KMS-11 (cell line): ENCODE data around the gene PLOD3.

Experiments
- H2AFZ ChIP-seq: fragments of 200-600 bp; sonication (generic); 2 replicates; pipeline ENCODE4 v1.6.1; 2016; ENCODE audit warnings: antibody characterized with exemption, mixed run types, low read depth
- H3K27ac ChIP-seq: fragments of 200-600 bp; sonication (generic); 2 replicates; pipeline ENCODE4 v1.6.1; 2016; ENCODE audit warnings: mild to moderate bottlenecking, mixed run types
- H3K27me3 ChIP-seq: fragments of 200-600 bp; sonication (generic); 2 replicates; pipeline ENCODE4 v1.6.1; 2017; ENCODE audit warnings: mild to moderate bottlenecking, low read depth, mixed run types, moderate library complexity; ENCODE audit not compliant: insufficient read depth
- H3K36me3 ChIP-seq: fragments of 200-600 bp; sonication (generic); 2 replicates; pipeline ENCODE4 v1.6.1; 2017; ENCODE audit warnings: mild to moderate bottlenecking, mixed run types; ENCODE audit not compliant: insufficient read depth
- H3K4me1 ChIP-seq: fragments of 200-600 bp; sonication (generic); 2 replicates; pipeline ENCODE4 v1.6.1; 2016; ENCODE audit warnings: mild to moderate bottlenecking, low read depth, mixed run types; ENCODE audit not compliant: poor library complexity, severe bottlenecking
- H3K4me2 ChIP-seq: fragments of 200-600 bp; sonication (generic); 2 replicates; pipeline ENCODE4 v1.7.0; 2016; ENCODE audit warnings: mild to moderate bottlenecking, mixed run types
- H3K4me3 ChIP-seq: fragments of 200-600 bp; sonication (generic); IDR thresholded peaks from 2 replicates; pipeline ENCODE4 v1.6.1; 2017; ENCODE audit warnings: low read depth, low read length, mixed read lengths; ENCODE audit not compliant: insufficient read depth
- H3K79me2 ChIP-seq: fragments of 200-600 bp; sonication (generic); 2 replicates; pipeline ENCODE4 v1.6.1; 2016; ENCODE audit warnings: low read depth, mixed run types; ENCODE audit not compliant: insufficient read depth
- H3K9ac ChIP-seq: fragments of 200-600 bp; sonication (generic); 2 replicates; pipeline ENCODE4 v1.6.1; 2016; ENCODE audit warnings: mild to moderate bottlenecking, mixed run types
- H4K20me1 ChIP-seq: fragments of 200-600 bp; sonication (generic); 2 replicates; pipeline ENCODE4 v1.6.1; 2016; ENCODE audit warnings: mild to moderate bottlenecking, mixed run types; ENCODE audit not compliant: insufficient read depth
- TF ChIP-seq, protein P1 (sequence below): fragments of 200-600 bp; sonication (generic); conservative IDR thresholded peaks from 2 replicates; pipeline ENCODE4 v1.6.1; 2017; ENCODE audit warnings: low read depth, mild to moderate bottlenecking, antibody characterized with exemption, low read length, moderate library complexity, mixed read lengths

The PLOD3 gene

DNA sequence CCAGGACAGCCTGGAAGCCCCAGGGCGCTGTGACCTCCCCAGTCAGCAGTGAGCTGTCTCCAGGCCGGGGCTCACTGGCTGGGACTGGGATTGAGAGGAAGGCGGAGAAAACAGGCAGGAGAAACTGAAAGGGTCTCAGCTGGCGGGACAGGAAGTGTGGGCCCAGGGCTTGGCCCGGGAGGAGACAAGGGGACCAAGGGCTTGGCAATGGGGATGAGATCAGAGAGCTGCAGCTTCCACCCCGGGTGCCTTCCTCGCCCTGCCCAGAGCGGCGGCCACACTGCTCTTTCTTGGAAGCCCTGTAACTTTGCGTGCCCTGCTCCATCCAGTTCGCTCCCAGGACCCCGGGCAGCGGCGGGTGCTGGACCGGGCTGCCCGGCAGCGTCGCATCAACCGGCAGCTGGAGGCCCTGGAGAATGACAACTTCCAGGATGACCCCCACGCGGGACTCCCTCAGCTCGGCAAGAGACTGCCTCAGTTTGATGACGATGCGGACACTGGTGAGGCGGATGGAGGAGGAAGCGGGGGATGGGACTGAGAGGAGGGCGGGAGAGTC, 5.0 kb upstream of the PLOD3 start:
- H3K4me2 ChIP-seq, result no peak overlapping the region
- no peak overlapping the region for H3K9ac ChIP-seq
- H3K27ac ChIP-seq, result no peak overlapping the region
- no peaks in the 10 kb centered on the region for H3K27me3 ChIP-seq
- no peak overlapping the region for H3K4me3 ChIP-seq
- H2AFZ ChIP-seq, result no peak overlapping the region
- H3K36me3 ChIP-seq, result no peaks in the 10 kb centered on the region
- peaks cover 9% of the 10 kb centered on the region; the same call in 1 of the 2 replicates for H3K79me2 ChIP-seq
- no peaks in the 10 kb centered on the region for H3K4me1 ChIP-seq
- TF ChIP-seq, protein P1, sequence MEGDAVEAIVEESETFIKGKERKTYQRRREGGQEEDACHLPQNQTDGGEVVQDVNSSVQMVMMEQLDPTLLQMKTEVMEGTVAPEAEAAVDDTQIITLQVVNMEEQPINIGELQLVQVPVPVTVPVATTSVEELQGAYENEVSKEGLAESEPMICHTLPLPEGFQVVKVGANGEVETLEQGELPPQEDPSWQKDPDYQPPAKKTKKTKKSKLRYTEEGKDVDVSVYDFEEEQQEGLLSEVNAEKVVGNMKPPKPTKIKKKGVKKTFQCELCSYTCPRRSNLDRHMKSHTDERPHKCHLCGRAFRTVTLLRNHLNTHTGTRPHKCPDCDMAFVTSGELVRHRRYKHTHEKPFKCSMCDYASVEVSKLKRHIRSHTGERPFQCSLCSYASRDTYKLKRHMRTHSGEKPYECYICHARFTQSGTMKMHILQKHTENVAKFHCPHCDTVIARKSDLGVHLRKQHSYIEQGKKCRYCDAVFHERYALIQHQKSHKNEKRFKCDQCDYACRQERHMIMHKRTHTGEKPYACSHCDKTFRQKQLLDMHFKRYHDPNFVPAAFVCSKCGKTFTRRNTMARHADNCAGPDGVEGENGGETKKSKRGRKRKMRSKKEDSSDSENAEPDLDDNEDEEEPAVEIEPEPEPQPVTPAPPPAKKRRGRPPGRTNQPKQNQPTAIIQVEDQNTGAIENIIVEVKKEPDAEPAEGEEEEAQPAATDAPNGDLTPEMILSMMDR, result no peak
- H4K20me1 ChIP-seq, result no peaks in the 10 kb centered on the region

GRCh38 chr7:101220295-101220694, 2.9 kb upstream of the PLOD3 start:
- no peak overlapping the region for H2AFZ ChIP-seq
- no peak overlapping the region for H3K9ac ChIP-seq
- no peak overlapping the region for H3K4me3 ChIP-seq
- H4K20me1 ChIP-seq, result no peaks in the 10 kb centered on the region
- TF ChIP-seq, protein P1, result no peak
- H3K79me2 ChIP-seq, result peaks cover 9% of the 10 kb centered on the region; the same call in 1 of the 2 replicates
- no peaks in the 10 kb centered on the region for H3K36me3 ChIP-seq
- H3K4me2 ChIP-seq, result no peak overlapping the region
- peaks cover 4% of the 10 kb centered on the region for H3K4me1 ChIP-seq
- no peaks in the 10 kb centered on the region for H3K27me3 ChIP-seq
- H3K27ac ChIP-seq, result no peak overlapping the region

GRCh38 chr7:101218236-101219125, 1.1 kb upstream of the PLOD3 start:
- H3K4me2 ChIP-seq, result peak overlapping the region; percentile 78
- H3K79me2 ChIP-seq, result peaks cover 9% of the 10 kb centered on the region; the same call in 1 of the 2 replicates
- H4K20me1 ChIP-seq, result no peaks in the 10 kb centered on the region
- no peaks in the 10 kb centered on the region for H3K36me3 ChIP-seq
- H3K4me1 ChIP-seq, result peaks cover 15% of the 10 kb centered on the region
- H3K27ac ChIP-seq, result no peak overlapping the region; the same call in 1 of the 2 replicates
- H3K27me3 ChIP-seq, result no peaks in the 10 kb centered on the region
- H3K4me3 ChIP-seq, result peak overlapping the region; percentile 12
- TF ChIP-seq, protein P1, result no peak
- peak overlapping the region; percentile 20; the same call in 1 of the 2 replicates for H3K9ac ChIP-seq
- peak overlapping the region; percentile 87 for H2AFZ ChIP-seq

DNA sequence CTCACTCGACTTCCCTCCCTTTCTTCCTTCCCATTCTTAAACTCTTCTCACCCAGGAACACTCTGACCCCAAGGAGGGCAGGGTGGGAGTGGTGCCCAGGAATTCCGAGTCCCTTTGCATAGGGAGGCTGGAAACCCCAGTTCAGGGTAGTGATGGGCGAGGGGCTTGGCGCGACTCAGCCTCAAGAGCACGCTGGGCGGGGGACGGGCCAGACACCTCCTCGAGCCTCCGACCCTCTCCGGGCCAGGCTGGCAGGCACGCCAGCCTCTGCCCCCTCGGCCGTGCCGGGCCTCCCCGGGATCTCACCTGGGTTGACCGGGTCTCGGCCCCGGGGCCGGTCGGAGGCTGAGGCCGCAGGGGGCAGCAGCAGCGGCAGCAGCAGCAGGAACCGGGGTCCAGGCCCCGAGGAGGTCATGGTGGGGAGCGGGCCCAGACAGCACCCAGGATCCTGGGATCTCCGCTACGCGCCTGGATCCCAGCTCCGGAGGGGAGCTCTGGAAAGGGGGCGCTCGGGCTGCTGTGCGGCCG, 457 bp downstream of the PLOD3 start:
- no peaks in the 10 kb centered on the region for H3K36me3 ChIP-seq
- peak overlapping the region; percentile 79 for H3K4me2 ChIP-seq
- peak overlapping the region; percentile 87 for H2AFZ ChIP-seq
- peaks cover 15% of the 10 kb centered on the region for H3K4me1 ChIP-seq
- peak overlapping the region; percentile 62 for H3K4me3 ChIP-seq
- TF ChIP-seq, protein P1, result 0 out of 2 replicates have a peak, but pooled peaks have one; percentile 17
- peaks cover 9% of the 10 kb centered on the region; the same call in 1 of the 2 replicates for H3K79me2 ChIP-seq
- H3K9ac ChIP-seq, result peak overlapping the region; percentile 72
- H4K20me1 ChIP-seq, result no peaks in the 10 kb centered on the region
- H3K27ac ChIP-seq, result peak overlapping the region; percentile 76
- no peaks in the 10 kb centered on the region for H3K27me3 ChIP-seq
